ENCODE results near the gene SPZ1.
A peak's percentile ranks its signal among the peaks of the same experiment; 100 is the strongest.
"Not testable (repeated sequence)": the region's sequence is repeated elsewhere in the genome, so short reads cannot be mapped to it uniquely, and the experiment has no call there.

The SPZ1 gene, protein sequence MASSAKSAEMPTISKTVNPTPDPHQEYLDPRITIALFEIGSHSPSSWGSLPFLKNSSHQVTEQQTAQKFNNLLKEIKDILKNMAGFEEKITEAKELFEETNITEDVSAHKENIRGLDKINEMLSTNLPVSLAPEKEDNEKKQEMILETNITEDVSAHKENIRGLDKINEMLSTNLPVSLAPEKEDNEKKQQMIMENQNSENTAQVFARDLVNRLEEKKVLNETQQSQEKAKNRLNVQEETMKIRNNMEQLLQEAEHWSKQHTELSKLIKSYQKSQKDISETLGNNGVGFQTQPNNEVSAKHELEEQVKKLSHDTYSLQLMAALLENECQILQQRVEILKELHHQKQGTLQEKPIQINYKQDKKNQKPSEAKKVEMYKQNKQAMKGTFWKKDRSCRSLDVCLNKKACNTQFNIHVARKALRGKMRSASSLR
- long read RNA-seq = 0 reads

DNA sequence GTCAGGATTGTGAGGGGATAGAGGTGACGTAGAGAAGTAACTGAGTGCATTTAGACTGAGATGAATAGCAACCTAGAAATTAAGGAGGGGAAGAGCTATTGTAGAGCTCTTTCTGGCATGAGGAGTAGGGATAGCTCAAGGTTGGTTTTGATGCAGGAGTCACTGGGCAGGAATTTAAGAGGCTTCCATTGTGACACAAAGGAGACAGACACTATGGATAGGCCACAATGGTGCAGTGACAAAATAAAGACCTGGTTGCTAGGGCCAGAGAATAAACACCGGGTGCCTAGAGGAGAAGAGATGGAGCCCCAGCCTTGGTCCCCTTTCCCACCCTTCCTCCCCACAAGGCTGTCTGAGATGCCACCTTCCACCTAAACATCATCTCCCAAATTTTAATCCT is at the start of gene SPZ1:
SPZ1 (plus strand) TSS at position 301 of the 400 bp plus-strand sequence. CDS start 214 bp downstream, outside the sequence.
- TF ChIP-seq SPI1 (IDR thresholded peaks at IDR 0.05; ENCODE audit: borderline replicate concordance, low read depth) (no peak), GABPA (IDR thresholded peaks at IDR 0.05; ENCODE audit: low read depth) (no peak), POLR2AphosphoS5 (IDR thresholded peaks at IDR 0.05; ENCODE audit: low read depth) (no peak)
- TF ChIP-seq, protein P1, sequence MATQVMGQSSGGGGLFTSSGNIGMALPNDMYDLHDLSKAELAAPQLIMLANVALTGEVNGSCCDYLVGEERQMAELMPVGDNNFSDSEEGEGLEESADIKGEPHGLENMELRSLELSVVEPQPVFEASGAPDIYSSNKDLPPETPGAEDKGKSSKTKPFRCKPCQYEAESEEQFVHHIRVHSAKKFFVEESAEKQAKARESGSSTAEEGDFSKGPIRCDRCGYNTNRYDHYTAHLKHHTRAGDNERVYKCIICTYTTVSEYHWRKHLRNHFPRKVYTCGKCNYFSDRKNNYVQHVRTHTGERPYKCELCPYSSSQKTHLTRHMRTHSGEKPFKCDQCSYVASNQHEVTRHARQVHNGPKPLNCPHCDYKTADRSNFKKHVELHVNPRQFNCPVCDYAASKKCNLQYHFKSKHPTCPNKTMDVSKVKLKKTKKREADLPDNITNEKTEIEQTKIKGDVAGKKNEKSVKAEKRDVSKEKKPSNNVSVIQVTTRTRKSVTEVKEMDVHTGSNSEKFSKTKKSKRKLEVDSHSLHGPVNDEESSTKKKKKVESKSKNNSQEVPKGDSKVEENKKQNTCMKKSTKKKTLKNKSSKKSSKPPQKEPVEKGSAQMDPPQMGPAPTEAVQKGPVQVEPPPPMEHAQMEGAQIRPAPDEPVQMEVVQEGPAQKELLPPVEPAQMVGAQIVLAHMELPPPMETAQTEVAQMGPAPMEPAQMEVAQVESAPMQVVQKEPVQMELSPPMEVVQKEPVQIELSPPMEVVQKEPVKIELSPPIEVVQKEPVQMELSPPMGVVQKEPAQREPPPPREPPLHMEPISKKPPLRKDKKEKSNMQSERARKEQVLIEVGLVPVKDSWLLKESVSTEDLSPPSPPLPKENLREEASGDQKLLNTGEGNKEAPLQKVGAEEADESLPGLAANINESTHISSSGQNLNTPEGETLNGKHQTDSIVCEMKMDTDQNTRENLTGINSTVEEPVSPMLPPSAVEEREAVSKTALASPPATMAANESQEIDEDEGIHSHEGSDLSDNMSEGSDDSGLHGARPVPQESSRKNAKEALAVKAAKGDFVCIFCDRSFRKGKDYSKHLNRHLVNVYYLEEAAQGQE (IDR thresholded peaks at IDR 0.05; ENCODE audit: insufficient replicate concordance, low read depth) = no peak
- TF ChIP-seq, protein P2, sequence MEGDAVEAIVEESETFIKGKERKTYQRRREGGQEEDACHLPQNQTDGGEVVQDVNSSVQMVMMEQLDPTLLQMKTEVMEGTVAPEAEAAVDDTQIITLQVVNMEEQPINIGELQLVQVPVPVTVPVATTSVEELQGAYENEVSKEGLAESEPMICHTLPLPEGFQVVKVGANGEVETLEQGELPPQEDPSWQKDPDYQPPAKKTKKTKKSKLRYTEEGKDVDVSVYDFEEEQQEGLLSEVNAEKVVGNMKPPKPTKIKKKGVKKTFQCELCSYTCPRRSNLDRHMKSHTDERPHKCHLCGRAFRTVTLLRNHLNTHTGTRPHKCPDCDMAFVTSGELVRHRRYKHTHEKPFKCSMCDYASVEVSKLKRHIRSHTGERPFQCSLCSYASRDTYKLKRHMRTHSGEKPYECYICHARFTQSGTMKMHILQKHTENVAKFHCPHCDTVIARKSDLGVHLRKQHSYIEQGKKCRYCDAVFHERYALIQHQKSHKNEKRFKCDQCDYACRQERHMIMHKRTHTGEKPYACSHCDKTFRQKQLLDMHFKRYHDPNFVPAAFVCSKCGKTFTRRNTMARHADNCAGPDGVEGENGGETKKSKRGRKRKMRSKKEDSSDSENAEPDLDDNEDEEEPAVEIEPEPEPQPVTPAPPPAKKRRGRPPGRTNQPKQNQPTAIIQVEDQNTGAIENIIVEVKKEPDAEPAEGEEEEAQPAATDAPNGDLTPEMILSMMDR (IDR thresholded peaks at IDR 0.05; ENCODE audit: insufficient read depth, low read length) = no peak
- no peak within 1 kb of the TSS for H3K4me3 ChIP-seq (replicated peaks; ENCODE audit: insufficient read depth, low read length)
- no peak for DNase-seq (ENCODE audit: low read depth in 1 of 2, low spot score in 1 of 2)
- H3K27ac ChIP-seq (replicated peaks) = no peak within 1 kb of the TSS
- no peaks in the 10 kb centered on the region for H3K27me3 ChIP-seq (ENCODE audit: insufficient read depth, poor library complexity, severe bottlenecking)

DNA sequence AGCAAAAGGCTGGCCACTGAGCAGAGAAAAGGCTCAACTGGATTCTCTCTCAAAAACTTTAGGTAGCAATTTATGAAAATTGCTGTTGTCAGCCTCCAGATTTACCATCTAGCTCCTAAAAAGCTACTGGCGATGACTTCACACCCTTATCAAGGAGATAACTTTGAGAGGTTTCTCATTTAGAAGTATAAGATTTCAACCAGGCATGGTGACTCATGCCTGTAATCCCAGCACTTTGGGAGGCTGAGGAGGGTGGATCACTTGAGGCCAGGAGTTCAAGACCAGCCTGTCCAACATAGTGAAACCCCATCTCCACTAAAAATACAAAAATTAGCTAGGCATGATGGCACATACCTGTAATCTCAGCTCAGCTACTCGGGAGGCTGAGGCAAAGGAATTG is 49.3 kb upstream of the SPZ1 start:
- not testable (repeated sequence) for H3K4me3 ChIP-seq (replicated peaks; ENCODE audit: insufficient read depth, low read length); DNase-seq (ENCODE audit: low read depth in 1 of 2, low spot score in 1 of 2); H3K27me3 ChIP-seq (ENCODE audit: insufficient read depth, poor library complexity, severe bottlenecking)
- H3K27ac ChIP-seq (replicated peaks) = peak overlapping the region; percentile 55

DNA sequence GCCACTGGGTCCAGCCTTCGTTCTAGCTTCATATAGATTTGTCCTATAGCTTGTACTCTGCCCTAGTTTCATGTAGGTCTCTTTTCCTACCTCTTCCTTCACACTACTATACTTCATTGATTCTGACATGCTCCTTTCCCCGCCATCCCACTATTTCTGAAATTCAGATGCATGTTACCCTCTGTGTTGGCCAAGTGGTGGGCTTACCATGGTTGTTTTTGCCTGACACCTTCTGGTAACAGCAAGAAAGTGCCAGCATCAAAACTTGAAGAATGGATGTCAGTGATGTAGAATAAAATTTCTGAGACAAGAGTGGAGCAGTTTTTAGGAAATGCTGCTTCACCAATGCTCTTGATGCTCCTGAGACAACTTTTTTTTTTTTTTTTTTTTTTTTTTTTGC is 44.5 kb upstream of the SPZ1 start:
- TF ChIP-seq, protein P1 (IDR thresholded peaks at IDR 0.05; ENCODE audit: insufficient replicate concordance, low read depth) = no peak
- TF ChIP-seq SPI1 (IDR thresholded peaks at IDR 0.05; ENCODE audit: borderline replicate concordance, low read depth) = no peak
- no peak for TF ChIP-seq POLR2AphosphoS5 (IDR thresholded peaks at IDR 0.05; ENCODE audit: low read depth)
- TF ChIP-seq, protein P2 (IDR thresholded peaks at IDR 0.05; ENCODE audit: insufficient read depth, low read length) = no peak
- TF ChIP-seq GABPA (IDR thresholded peaks at IDR 0.05; ENCODE audit: low read depth) = no peak
- Histone ChIP-seq H3K27ac (replicated peaks) (no peak overlapping the region), H3K4me3 (replicated peaks; ENCODE audit: insufficient read depth, low read length) (no peak overlapping the region), H3K27me3 (ENCODE audit: insufficient read depth, poor library complexity, severe bottlenecking) (no peaks in the 10 kb centered on the region)
- DNase-seq (ENCODE audit: low read depth in 1 of 2, low spot score in 1 of 2) = peak in 1 of 2 experiments; percentile 14

DNA sequence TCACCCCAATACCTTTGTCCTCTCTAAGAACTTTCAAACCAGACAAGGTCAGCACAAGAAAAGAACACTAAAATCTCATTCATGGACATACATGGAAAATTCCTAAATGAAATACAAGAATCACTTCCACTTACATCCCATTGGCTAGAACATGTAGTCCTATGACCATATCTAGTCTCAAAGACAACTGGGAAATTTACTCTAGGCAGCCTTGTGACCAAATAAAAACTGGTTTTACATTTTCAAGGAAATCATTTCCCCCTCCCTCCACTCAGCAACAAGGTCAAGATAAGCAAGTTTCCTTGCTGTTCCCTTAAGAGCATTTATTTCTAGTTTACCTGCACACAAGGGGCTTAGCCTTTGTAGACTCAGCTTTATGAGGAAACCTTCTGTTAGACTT is 43.6 kb upstream of the SPZ1 start:
- TF ChIP-seq POLR2AphosphoS5 (IDR thresholded peaks at IDR 0.05; ENCODE audit: low read depth) = no peak
- no peak for TF ChIP-seq GABPA (IDR thresholded peaks at IDR 0.05; ENCODE audit: low read depth)
- TF ChIP-seq, protein P2 (IDR thresholded peaks at IDR 0.05; ENCODE audit: insufficient read depth, low read length) = no peak
- TF ChIP-seq SPI1 (IDR thresholded peaks at IDR 0.05; ENCODE audit: borderline replicate concordance, low read depth) = no peak
- TF ChIP-seq, protein P1 (IDR thresholded peaks at IDR 0.05; ENCODE audit: insufficient replicate concordance, low read depth) = no peak
- H3K4me3 ChIP-seq (replicated peaks; ENCODE audit: insufficient read depth, low read length) = no peak overlapping the region
- no peaks in the 10 kb centered on the region for H3K27me3 ChIP-seq (ENCODE audit: insufficient read depth, poor library complexity, severe bottlenecking)
- no peak overlapping the region for H3K27ac ChIP-seq (replicated peaks)
- no peak for DNase-seq (ENCODE audit: low read depth in 1 of 2, low spot score in 1 of 2)
